Activated naive CD4-positive, alpha-beta T cell treated with Interleukin-2 at 50 U/mL for 16 hours (primary cell): Measurements from ENCODE around the gene MYD88.
"Not testable (repeated sequence)": the region's sequence is repeated elsewhere in the genome, so short reads cannot be mapped to it uniquely, and the experiment has no call there.

ENCODE experiments used
- DNase-seq: peaks from one replicate; pipeline ENCODE4 v3.0.0-alpha.2; 2020

Gene MYD88

DNA sequence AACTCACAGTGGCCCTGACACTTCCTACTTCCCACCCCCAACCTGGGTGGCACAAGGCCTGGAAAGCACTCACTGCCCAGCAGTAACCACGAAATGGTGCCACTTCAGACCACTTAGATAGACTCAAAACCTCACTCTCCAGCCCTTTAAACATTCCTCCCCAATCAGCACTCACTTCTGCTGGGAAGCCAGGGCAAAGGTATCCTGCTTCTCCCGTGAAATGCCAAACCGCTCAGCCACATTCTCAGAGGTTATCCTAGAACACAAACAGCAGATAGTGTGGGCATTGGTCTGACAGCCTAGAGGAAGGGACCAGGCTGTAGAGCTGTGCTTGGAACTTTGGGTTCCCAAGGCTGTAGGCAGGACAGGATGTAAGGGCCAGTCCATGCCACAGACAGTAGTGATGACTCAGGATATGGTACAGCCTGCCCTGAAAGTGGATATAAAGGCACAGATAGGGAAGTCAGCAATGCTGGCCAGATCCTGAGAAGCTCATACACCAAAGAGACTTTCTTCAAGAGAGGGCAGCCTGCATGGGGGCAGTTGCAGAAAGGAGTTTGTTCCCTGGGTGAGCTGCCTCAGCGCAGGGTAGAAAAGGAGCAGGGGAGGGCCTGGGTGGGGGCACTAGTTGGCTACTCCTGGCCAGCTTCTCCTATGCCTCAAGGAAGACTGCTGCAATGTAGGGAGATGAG, 10.7 kb upstream of the MYD88 start:
- no peak for DNase-seq

DNA sequence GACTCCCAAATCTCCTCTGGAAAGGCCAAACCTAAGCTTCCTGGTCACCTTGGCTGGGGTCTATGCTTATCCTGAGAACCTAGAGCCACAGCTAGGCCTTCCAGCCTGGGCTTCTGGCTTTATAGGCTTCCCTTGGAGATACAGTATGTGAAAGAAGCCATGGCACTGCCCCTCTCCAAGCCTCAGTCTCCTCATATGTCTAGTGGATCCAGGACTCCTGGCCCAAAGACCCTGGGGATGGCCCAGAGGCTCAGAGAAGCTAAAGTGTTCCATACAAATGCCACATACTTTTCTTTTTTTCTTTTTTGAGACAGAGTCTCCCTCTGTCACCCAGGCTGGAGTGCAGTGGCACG, 10.2 kb upstream of the MYD88 start:
- no peak for DNase-seq

DNA sequence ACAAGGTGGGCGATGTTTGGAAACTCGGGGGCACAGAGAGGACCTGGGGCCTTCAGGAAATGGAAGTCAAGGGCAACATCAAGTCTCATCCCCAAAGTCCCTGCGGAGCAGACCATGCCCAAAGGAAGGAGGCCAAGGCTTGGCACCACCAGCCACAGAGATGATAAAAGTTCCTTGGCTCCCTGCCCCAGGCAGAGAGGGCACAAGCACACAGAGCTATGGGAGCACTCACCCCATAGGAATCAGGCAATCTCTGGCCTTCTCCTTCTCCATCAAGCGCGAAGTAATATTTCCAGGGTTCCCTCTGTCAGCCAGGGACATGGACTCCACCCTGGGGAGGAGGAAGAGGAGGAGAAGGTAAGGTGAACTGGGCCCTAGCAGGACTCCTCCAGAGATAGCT, 9.4 kb upstream of the MYD88 start:
- no peak for DNase-seq

DNA sequence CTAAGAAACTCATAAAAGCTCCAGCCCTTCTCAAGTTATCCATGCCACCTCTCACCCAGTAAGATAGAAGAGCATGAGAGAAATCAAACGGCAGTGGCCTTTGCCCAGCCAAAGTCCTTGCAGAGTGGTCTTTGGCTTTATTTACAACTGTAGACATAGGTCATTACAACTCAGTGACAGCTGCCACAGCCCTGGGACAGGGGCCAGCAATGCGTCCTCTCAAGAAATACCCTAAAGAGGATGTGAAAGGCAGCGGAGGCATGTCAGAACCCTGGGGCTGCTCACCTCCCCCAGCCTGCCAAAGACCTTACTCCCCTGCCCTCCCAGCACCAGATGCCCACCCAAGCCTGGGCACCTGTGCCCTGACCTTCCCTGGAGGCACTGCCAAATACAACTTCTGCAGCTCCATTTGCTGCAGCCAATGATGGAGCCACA, 7.8 kb upstream of the MYD88 start:
- no peak for DNase-seq

DNA sequence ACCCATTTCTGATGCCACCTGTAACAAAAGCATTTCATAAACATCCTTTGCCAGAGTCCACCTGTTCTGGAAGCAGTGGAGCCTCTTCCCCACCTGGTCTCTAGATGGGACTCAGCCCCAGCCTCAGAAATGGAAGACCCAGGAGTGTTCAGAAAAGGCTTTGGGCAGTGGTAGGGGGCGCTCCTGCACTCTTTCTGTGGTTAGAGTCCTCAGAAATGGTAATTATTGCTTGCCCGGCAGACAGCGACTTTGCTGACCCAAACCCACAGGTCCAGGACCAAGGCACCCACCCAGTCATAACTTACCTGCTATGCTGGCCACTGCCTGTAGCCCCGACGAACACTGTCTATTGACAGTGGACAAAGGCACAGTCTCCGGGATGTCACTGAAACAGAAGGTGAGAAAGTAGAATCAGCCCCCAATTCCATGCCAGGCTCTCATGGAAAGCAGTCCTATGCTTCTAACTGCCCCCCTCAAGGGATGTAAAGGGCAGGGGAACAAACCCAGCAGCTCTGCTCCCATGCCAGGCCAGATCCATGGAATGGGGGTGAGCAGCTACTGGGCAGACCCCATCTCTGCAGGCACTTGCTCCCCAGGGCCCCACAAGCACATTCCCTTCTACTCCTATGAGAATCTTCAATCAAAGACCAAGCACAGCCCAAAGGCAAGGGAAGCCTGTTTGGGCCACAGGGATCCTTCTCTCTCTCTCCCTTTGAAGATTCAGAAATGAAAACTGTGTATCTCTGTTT, 6.7 kb upstream of the MYD88 start:
- peak; percentile 33 for DNase-seq

DNA sequence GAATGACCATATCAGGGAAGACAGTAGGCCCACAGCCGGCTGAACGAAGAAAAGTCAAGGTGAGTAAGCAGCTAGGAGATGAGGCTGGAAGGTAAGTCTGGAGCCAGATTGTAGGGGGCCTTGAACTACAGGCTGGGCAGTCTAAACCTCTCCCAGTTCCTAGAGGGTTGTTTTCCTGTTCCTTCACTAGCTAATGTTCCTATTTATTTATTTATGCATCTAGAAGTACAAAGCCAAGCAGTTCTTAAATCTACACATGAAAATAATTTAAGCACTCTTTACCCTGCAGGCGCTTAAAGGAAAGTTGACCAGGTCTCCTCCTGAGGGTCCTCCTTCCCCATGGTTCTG, 5.3 kb upstream of the MYD88 start:
- no peak for DNase-seq

DNA sequence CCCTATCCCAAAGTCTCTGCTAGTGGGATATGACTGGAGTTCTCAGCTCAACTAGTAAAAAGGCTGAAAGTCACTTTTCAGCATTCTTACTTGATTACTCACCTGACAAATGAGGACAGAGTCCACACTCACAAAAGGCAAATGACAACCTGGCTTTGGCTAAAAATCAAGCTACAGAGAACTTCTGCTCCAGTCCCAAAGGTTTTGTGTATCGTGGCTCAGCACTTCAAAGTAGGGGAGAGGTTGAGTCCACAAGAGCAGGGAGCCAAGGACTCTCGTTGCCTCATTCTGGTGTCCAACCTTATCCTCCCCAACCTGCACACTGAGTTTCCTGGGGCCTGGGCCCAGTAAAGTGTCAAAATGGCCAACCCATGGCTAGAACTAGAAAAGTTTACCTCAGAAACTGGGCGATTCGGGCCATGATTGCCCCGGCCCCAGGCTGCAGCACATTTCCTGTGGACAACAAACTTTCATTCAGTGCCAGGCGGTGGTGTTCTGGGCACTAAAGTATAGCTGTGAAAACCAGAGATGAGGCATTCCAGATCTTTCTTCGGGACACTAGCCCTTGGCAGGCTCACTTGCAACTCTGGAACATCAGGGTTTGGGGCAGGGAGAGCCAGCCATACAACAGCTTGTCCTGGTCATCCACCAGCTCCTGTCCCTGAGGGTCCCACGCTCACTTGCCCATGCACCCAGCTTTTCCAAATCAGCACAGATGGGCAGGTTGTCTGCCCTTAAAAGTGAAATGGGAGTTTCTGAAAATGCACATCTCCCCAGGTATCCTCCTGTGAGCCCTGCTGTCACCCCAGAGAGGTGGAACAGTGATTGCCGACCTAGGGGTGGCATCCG, 4.7 kb upstream of the MYD88 start:
- DNase-seq = no peak

DNA sequence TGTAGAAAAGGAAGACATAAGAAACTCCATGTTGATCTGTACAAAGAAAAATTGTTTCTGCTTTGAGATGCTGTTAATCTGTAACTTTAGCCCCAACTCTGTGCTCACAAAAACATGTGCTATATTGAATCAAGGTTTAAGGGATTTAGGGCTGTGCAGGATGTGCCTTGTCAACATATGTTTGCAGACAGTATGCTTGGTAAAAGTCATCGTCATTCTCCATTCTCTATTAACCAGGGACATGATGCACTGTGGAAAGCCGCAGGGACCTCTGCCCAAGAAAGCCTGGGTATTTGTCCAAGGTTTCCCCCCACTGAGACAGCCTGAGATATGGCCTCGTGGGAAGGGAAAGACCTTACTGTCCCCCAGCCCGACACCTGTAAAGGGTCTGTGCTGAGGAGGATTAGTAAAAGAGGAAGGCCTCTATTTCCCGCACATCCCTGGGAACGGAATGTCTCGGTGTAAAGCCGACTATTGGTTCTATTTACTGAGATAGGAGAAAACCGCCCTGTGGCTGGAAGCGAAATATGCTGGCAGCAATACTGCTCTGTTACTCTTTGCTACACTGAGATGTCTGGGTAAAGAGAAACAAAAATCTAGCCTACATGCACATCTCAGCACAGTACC, 3.8 kb upstream of the MYD88 start:
- not testable (repeated sequence) for DNase-seq

DNA sequence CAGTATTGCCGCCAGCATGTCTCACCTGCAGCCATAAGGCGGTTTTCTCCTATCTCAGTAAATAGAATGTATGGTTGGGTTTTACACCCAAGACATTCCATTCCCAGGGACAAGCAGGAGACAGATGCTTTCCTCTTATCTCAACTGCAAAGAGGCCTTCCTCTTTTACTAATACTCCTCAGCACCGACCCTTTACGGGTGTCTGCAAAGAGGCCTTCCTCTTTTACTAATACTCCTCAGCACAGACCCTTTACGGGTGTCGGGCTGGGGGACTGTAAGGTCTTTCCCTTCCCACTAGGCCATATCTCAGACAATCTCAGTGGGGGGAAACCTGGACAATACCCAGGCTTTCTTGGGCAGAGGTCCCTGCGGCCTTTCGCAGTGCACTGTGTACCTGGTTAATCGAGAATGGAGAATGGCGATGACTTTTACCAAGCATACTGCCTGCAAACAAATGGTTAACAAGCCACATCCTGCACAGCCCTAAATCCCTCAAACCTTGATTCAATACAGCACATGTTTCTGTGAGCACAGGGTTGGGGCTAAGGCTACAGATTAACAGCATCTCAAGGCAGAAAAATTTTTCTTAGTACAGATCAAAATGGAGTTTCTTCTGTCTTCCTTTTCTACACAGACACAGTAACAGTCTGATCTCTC, 2.7 kb upstream of the MYD88 start:
- DNase-seq = not testable (repeated sequence)

DNA sequence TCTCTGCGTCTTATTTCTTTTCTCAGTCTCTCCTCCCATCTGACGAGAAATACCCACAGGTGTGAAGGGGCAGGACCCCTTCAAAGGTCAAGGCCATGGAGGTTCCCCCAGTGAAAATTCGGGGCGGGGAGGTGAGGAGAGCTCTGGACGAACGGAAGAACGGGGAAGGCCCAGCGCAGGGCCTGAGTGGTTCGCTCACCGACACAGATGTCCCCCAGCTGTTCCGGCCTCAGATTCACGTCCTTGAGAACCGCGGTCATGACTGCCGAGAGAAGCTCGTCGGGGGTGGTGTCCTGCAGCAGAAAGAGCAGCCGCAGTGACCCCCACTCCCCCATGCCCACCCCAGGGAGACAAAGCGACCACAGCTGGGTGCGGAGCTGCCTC, 2.1 kb upstream of the MYD88 start:
- DNase-seq = peak; percentile 17

DNA sequence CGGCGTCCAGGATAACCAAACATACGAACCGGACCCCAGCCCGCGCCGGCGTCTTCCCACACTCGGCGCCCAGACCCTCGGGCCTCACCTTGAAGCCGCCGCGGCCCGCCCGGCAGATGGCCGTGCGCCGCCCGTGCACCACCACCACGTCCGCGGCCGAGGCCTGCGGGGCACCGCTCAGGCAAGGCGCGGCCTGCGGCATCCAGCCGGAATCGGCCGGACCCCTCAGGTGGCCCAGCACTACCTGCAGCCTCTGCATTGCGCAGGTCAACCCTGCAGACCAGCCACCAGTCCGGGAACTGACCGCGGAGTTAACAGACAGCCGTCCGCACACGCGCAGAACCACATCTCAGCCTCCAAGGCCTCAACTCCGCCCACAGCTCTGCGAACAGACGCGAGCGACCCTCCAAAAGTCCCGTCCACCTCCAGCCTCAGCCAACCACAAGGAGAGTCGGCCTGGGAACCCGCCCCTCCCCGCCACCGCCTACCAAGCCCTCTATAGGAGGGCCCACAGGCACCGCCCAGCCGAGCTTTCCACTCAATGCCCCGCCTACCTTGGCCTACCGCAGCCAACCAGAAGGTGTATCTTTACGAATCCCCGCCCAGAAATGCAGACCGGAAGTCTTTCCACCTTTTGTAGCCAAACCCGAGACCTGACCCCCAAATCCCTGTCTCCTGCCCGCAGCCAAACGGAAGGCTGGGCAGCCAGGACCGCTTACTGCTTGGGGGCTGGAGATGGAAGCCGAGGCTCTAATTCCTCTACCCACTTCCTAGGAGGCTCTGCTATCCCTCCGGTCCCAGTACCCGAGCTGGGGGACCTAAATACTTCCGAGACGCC, 1.5 kb upstream of the MYD88 start, which contains the start of gene ACAA1:
ACAA1 (minus strand) TSS at position 351 of the 838 bp plus-strand sequence; CDS start at position 259, 92 bp downstream.
- DNase-seq = peak; percentile 98

DNA sequence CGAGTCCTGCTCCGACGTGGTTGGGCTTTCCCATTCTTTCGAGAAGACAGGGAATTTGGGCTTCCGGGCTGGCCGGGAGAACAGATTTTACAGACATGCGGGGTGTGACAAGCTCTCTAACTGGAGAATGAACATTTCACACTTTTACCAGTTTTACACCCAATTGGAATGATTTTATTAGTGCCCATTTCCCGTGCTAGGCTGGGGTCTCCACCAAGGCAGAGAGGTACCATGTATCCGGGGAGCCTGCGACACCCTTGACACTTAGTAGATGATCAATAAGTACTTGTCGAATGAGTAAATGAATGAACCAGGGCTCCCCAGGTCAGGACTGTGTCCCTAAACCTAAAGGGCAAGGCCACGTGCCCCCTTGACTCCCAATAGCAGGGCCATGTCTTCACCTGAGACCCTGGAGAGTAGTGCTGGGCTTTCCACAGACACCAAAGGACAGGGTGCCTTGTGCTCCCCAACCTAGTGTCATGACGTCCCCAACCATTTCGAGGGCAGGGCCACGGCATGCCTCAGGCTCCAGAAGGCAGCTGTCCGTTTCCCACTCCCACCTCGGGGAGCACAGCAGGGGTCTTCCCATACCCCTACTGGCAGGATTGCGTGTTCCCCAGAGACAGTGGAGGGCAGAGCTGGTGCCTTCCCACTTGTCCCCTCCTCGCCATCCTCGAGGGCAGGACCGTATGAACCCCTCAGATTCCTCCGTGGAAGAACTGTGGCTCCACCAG, 679 bp upstream of the MYD88 start:
- peak; percentile 31 for DNase-seq

DNA sequence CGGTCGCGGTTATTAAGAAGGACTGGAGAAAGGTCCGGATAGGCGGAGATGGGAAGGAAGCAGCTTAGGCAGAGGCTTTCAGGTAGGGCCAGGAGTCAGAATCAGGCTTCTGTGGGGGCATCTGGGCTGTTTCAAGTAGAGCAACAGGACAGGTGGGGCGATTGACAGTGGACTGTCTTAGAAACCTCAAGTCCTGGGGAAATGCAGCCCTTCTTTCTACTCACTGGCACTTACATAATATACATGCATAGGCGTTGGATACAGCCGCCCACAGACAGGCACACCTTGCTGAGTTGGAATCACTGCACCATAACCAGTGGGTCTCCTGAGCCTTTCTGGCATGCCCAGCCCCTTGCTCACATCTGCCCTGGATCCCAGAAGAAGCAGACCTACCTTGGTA, 730 bp downstream of the MYD88 start:
- no peak for DNase-seq

DNA sequence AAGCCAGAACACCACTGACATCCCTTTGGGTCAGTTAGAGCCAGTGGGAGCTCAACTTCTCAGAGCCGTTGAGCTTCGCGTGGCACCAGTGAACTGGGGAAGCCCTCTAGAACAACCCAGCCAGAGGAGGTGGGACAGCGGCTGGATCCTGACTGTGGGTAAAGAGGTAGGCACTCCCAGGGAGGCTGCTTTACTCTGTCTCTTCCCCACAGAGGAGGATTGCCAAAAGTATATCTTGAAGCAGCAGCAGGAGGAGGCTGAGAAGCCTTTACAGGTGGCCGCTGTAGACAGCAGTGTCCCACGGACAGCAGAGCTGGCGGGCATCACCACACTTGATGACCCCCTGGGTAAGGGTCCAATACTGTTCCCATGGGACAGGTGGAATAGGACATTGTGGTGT, 1.2 kb downstream of the MYD88 start:
- no peak for DNase-seq

DNA sequence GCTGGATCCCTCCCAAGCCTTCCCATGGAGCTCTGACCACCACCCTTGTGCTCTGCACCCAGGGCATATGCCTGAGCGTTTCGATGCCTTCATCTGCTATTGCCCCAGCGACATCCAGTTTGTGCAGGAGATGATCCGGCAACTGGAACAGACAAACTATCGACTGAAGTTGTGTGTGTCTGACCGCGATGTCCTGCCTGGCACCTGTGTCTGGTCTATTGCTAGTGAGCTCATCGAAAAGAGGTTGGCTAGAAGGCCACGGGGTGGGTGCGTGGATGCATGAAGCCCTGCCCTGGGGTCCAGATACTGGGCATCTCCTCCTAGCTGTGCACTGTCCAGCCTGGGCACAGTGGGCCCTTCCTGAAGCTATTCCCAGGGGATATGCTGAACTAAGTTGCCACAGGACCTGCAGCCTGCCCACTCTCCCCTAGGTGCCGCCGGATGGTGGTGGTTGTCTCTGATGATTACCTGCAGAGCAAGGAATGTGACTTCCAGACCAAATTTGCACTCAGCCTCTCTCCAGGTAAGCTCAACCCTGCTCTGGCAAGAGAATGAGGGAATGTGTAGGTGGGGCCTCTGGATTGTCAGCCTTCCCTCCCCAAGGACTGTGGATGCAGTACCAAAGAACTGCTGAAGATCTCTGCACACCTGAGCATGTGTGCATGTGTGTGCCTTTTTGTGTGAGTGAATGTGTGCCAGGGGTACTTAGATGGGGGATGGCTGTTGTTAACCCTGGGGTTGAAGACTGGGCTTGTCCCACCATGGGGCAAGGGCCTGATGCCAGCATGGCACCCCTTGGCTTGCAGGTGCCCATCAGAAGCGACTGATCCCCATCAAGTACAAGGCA, 2.1 kb downstream of the MYD88 start:
- DNase-seq = no peak

DNA sequence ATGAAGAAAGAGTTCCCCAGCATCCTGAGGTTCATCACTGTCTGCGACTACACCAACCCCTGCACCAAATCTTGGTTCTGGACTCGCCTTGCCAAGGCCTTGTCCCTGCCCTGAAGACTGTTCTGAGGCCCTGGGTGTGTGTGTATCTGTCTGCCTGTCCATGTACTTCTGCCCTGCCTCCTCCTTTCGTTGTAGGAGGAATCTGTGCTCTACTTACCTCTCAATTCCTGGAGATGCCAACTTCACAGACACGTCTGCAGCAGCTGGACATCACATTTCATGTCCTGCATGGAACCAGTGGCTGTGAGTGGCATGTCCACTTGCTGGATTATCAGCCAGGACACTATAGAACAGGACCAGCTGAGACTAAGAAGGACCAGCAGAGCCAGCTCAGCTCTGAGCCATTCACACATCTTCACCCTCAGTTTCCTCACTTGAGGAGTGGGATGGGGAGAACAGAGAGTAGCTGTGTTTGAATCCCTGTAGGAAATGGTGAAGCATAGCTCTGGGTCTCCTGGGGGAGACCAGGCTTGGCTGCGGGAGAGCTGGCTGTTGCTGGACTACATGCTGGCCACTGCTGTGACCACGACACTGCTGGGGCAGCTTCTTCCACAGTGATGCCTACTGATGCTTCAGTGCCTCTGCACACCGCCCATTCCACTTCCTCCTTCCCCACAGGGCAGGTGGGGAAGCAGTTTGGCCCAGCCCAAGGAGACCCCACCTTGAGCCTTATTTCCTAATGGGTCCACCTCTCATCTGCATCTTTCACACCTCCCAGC, 2.9 kb downstream of the MYD88 start:
- no peak for DNase-seq

DNA sequence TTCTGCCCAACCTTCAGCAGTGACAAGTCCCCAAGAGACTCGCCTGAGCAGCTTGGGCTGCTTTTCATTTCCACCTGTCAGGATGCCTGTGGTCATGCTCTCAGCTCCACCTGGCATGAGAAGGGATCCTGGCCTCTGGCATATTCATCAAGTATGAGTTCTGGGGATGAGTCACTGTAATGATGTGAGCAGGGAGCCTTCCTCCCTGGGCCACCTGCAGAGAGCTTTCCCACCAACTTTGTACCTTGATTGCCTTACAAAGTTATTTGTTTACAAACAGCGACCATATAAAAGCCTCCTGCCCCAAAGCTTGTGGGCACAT, 3.5 kb downstream of the MYD88 start:
- DNase-seq = no peak

DNA sequence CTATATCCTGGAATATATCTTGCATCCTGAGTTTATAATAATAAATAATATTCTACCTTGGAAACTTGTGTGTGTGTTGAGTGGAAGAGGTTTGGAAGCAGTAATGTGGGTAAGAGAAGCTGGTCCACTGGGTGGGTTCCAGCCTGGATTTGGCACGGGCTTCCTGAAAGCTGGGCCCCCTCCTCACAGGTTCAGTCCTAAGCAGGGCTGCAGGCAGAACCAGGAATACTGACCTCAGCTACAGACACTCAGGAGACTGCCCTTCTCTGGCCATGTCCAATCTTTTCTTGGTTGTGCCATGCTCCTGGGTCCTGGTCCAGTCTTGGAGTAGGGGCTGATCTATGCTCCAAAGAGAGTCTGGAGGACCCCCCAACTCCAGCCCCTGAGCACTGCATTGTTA, 4.5 kb downstream of the MYD88 start:
- no peak for DNase-seq

DNA sequence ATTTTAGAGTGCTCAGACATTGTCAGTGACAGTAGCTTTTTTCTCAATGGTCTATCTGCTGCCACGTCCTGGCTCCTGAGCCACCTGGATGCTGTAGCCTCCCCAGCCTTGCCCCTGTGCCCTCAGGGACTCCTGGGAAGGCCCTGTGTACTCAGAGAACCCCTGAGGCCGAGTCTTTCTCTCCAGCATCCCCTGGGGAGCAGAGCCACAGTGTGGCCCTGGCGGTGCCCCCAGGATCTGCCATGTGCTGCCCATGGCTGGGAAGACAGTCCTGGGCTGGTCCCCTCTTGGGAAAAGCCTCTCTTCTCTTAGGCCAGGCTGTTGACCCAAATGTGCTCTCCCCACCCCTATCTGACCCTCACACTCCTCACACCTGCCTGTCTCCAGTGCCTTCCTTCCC, 5.0 kb downstream of the MYD88 start:
- no peak for DNase-seq

DNA sequence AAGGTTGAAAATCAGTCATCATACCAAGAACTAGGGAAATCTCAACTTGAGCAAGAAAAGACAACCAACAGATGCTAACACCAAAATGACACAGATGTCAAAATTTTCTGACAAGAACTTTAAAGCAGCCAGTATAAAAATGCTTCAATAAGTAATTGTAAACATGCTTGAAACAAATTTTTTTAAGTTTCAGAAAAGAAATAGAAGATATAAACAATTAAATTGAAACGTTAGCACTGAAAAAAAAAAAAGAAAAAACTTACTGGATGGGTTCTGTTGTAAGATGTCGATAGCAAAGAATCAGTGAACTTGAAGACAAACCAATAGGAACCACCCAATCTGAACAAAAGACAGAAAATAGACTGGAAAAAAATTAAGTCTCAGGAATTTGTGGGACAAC, 8.0 kb downstream of the MYD88 start:
- DNase-seq = no peak
